ENCODE data around the gene RPL27A.

The RPL27A gene

GRCh38 chr11:8701891-8702597 is 19.5 kb downstream of the RPL27A start:
- Histone ChIP-seq H3K9me3 (ENCODE audit: severe bottlenecking) (no peaks in the 10 kb centered on the region), H3K27me3 (ENCODE audit: insufficient read depth, low read depth, severe bottlenecking) (no peaks in the 10 kb centered on the region), H3K4me3 (ENCODE audit: low read depth, low read length) (no peak overlapping the region), H3K36me3 (peaks cover 51% of the 10 kb centered on the region), H3K27ac (no peak overlapping the region)
- no peak for TF ChIP-seq CTCF (IDR thresholded peaks at IDR 0.05; ENCODE audit: low read depth, low read length)
- no peak for DNase-seq

GRCh38 chr11:8702598-8702915 is 20.0 kb downstream of the RPL27A start:
- Histone ChIP-seq H3K9me3 (ENCODE audit: severe bottlenecking) (no peaks in the 10 kb centered on the region), H3K4me3 (ENCODE audit: low read depth, low read length) (no peak overlapping the region), H3K27me3 (ENCODE audit: insufficient read depth, low read depth, severe bottlenecking) (no peaks in the 10 kb centered on the region), H3K36me3 (peaks cover 49% of the 10 kb centered on the region), H3K27ac (no peak overlapping the region)
- no peak for TF ChIP-seq CTCF (IDR thresholded peaks at IDR 0.05; ENCODE audit: low read depth, low read length)
- no peak for DNase-seq

- Histone ChIP-seq H3K9me3 (ENCODE audit: severe bottlenecking) (no peaks in the 10 kb centered on the region), H3K27me3 (ENCODE audit: insufficient read depth, low read depth, severe bottlenecking) (no peaks in the 10 kb centered on the region), H3K4me3 (ENCODE audit: low read depth, low read length) (no peak overlapping the region), H3K27ac (no peak overlapping the region), H3K36me3 (peaks cover 46% of the 10 kb centered on the region)
- TF ChIP-seq CTCF (IDR thresholded peaks at IDR 0.05; ENCODE audit: low read depth, low read length): no peak
- DNase-seq: no peak
Measured at GRCh38 chr11:8704136-8704535, 21.5 kb downstream of the RPL27A start.

- H3K9me3 ChIP-seq (ENCODE audit: severe bottlenecking): no peaks in the 10 kb centered on the region
- peaks cover 37% of the 10 kb centered on the region for H3K36me3 ChIP-seq
Measured at GRCh38 chr11:8705146-8705545, 22.6 kb downstream of the RPL27A start.

GRCh38 chr11:8706673-8707432 is 24.3 kb downstream of the RPL27A start:
- H3K9me3 ChIP-seq (ENCODE audit: severe bottlenecking): no peaks in the 10 kb centered on the region
- no peak overlapping the region for H3K4me3 ChIP-seq (ENCODE audit: low read depth, low read length)
- no peak for TF ChIP-seq CTCF (IDR thresholded peaks at IDR 0.05; ENCODE audit: low read depth, low read length)
- no peak for DNase-seq
- peaks cover 33% of the 10 kb centered on the region for H3K36me3 ChIP-seq
- no peaks in the 10 kb centered on the region for H3K27me3 ChIP-seq (ENCODE audit: insufficient read depth, low read depth, severe bottlenecking)
- no peak overlapping the region for H3K27ac ChIP-seq

More at GRCh38 chr11:8705146-8705545, 22.6 kb downstream of the RPL27A start:
- H3K27ac ChIP-seq: no peak overlapping the region
- H3K4me3 ChIP-seq (ENCODE audit: low read depth, low read length): no peak overlapping the region
- no peaks in the 10 kb centered on the region for H3K27me3 ChIP-seq (ENCODE audit: insufficient read depth, low read depth, severe bottlenecking)
- DNase-seq: no peak
- no peak for TF ChIP-seq CTCF (IDR thresholded peaks at IDR 0.05; ENCODE audit: low read depth, low read length)

Data from WERI-Rb-1 (cell line).